ENCODE results near the gene HES1.
"Not testable (repeated sequence)": the region's sequence is repeated elsewhere in the genome, so short reads cannot be mapped to it uniquely, and the experiment has no call there.

HES1 gene

GRCh38 chr3:194142156-194142910 is 6.4 kb downstream of the HES1 start:
- peak overlapping the region; percentile 78 for H3K4me3 ChIP-seq (ENCODE audit: low read depth, low read length)
- no peaks in the 10 kb centered on the region for H3K27me3 ChIP-seq (ENCODE audit: insufficient read depth, low read length)
- H3K79me2 ChIP-seq (ENCODE audit: control insufficient read depth, insufficient read depth, low read length, unreplicated experiment), result no peaks in the 10 kb centered on the region
- H3K36me3 ChIP-seq (ENCODE audit: insufficient read depth, low read length), result no peaks in the 10 kb centered on the region
- peak overlapping the region; percentile 89 for H2AFZ ChIP-seq (ENCODE audit: low read length, unreplicated experiment)
- H3K4me1 ChIP-seq (ENCODE audit: control insufficient read depth, insufficient read depth, low read length, unreplicated experiment), result peaks cover 20% of the 10 kb centered on the region
- H3K27ac ChIP-seq (ENCODE audit: low read depth, low read length), result peak overlapping the region; percentile 98

GRCh38 chr3:194145702-194146101 is 9.8 kb downstream of the HES1 start:
- Histone ChIP-seq H3K4me1 (ENCODE audit: control insufficient read depth, insufficient read depth, low read length, unreplicated experiment) (peaks cover 23% of the 10 kb centered on the region), H3K4me3 (ENCODE audit: low read depth, low read length) (no peak overlapping the region), H3K79me2 (ENCODE audit: control insufficient read depth, insufficient read depth, low read length, unreplicated experiment) (no peaks in the 10 kb centered on the region), H2AFZ (ENCODE audit: low read length, unreplicated experiment) (no peak overlapping the region), H3K27me3 (ENCODE audit: insufficient read depth, low read length) (no peaks in the 10 kb centered on the region), H3K27ac (ENCODE audit: low read depth, low read length) (no peak overlapping the region), H3K36me3 (ENCODE audit: insufficient read depth, low read length) (no peaks in the 10 kb centered on the region)

- no peaks in the 10 kb centered on the region for H3K79me2 ChIP-seq (ENCODE audit: control insufficient read depth, insufficient read depth, low read length, unreplicated experiment)
- H3K4me1 ChIP-seq (ENCODE audit: control insufficient read depth, insufficient read depth, low read length, unreplicated experiment), result peaks cover 8% of the 10 kb centered on the region
- no peak overlapping the region for H3K4me3 ChIP-seq (ENCODE audit: low read depth, low read length)
- no peaks in the 10 kb centered on the region for H3K27me3 ChIP-seq (ENCODE audit: insufficient read depth, low read length)
- no peaks in the 10 kb centered on the region for H3K36me3 ChIP-seq (ENCODE audit: insufficient read depth, low read length)
- no peak overlapping the region for H3K27ac ChIP-seq (ENCODE audit: low read depth, low read length)
- no peak overlapping the region for H2AFZ ChIP-seq (ENCODE audit: low read length, unreplicated experiment)
Measured at GRCh38 chr3:194147679-194148078, 11.7 kb downstream of the HES1 start.

DNA sequence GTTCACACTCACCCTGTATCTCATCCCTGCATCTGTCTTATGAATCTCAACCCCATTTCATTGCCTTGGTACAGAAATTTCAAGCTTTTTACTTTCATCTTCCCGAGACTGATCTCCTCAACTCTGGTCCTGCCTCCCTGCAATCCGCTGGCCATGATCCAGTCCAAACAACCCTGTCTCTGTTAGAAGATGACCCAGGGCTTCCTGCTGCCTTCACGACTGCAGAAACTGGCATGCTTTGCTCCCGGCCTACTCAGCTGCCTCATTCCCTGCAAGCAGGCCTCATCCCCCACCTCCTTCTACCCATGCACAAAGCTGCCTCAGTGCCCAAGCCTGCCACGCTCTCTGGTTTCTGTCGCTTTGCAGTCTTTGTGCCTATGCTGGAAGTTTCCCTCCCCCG is 12.4 kb downstream of the HES1 start:
- H3K4me3 ChIP-seq (ENCODE audit: low read depth, low read length), result no peak overlapping the region
- peaks cover 7% of the 10 kb centered on the region for H3K4me1 ChIP-seq (ENCODE audit: control insufficient read depth, insufficient read depth, low read length, unreplicated experiment)
- no peaks in the 10 kb centered on the region for H3K79me2 ChIP-seq (ENCODE audit: control insufficient read depth, insufficient read depth, low read length, unreplicated experiment)
- H3K36me3 ChIP-seq (ENCODE audit: insufficient read depth, low read length), result no peaks in the 10 kb centered on the region
- H2AFZ ChIP-seq (ENCODE audit: low read length, unreplicated experiment), result no peak overlapping the region
- no peak overlapping the region for H3K27ac ChIP-seq (ENCODE audit: low read depth, low read length)
- H3K27me3 ChIP-seq (ENCODE audit: insufficient read depth, low read length), result no peaks in the 10 kb centered on the region; the same call in 1 of the 2 replicates

- Histone ChIP-seq H2AFZ (ENCODE audit: low read length, unreplicated experiment) (no peak overlapping the region), H3K27ac (ENCODE audit: low read depth, low read length) (no peak overlapping the region), H3K4me1 (ENCODE audit: control insufficient read depth, insufficient read depth, low read length, unreplicated experiment) (peaks cover 7% of the 10 kb centered on the region), H3K79me2 (ENCODE audit: control insufficient read depth, insufficient read depth, low read length, unreplicated experiment) (no peaks in the 10 kb centered on the region), H3K4me3 (ENCODE audit: low read depth, low read length) (no peak overlapping the region), H3K27me3 (ENCODE audit: insufficient read depth, low read length) (peaks cover 19% of the 10 kb centered on the region), H3K36me3 (ENCODE audit: insufficient read depth, low read length) (no peaks in the 10 kb centered on the region)
Measured at GRCh38 chr3:194150252-194150934, 14.4 kb downstream of the HES1 start.

DNA sequence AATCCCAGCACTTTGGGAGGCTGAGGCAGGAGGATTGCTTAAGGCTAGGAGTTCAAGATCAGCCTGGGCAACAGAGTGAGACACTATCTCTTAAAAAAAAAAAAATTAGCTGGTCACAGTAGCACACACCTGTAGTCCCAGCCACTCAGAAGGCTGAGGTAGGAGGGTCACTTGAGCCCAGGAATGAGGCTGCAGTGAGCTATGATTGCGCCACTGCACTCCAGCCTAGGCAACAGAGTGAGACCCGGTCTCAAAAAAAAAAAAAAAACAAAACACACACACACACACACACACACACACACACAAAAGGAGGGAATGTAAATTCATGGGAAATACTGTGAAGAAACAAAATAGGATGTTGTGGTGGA is 15.0 kb downstream of the HES1 start:
- H2AFZ ChIP-seq (ENCODE audit: low read length, unreplicated experiment); H3K36me3 ChIP-seq (ENCODE audit: insufficient read depth, low read length); H3K4me3 ChIP-seq (ENCODE audit: low read depth, low read length); H3K27ac ChIP-seq (ENCODE audit: low read depth, low read length); H3K79me2 ChIP-seq (ENCODE audit: control insufficient read depth, insufficient read depth, low read length, unreplicated experiment); H3K4me1 ChIP-seq (ENCODE audit: control insufficient read depth, insufficient read depth, low read length, unreplicated experiment): not testable (repeated sequence)
- peaks cover 23% of the 10 kb centered on the region for H3K27me3 ChIP-seq (ENCODE audit: insufficient read depth, low read length)

DNA sequence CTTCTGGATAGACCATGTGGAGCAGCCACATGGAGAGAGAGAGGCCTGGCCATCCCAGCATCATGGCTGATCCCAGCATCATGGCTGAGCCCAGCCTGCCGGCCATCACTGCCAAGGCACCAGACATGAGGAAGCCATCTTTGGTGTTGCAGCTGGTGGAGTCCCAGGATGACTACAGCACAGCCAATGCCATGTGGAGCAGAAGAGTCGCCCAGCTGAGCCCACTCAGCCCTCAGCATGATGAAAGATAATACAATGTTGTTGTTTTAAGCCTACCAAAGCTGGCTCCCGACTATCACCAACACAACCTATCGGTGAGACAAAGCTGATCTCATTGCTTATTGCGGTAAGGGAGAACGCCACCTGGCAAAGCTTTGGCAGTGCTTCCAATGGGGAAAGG is 18.4 kb downstream of the HES1 start:
- no peak overlapping the region for H3K27ac ChIP-seq (ENCODE audit: low read depth, low read length)
- H3K79me2 ChIP-seq (ENCODE audit: control insufficient read depth, insufficient read depth, low read length, unreplicated experiment), result no peaks in the 10 kb centered on the region
- no peaks in the 10 kb centered on the region for H3K4me1 ChIP-seq (ENCODE audit: control insufficient read depth, insufficient read depth, low read length, unreplicated experiment)
- no peak overlapping the region for H3K4me3 ChIP-seq (ENCODE audit: low read depth, low read length)
- H2AFZ ChIP-seq (ENCODE audit: low read length, unreplicated experiment), result no peak overlapping the region
- peaks cover 48% of the 10 kb centered on the region for H3K27me3 ChIP-seq (ENCODE audit: insufficient read depth, low read length)
- no peaks in the 10 kb centered on the region for H3K36me3 ChIP-seq (ENCODE audit: insufficient read depth, low read length)

DNA sequence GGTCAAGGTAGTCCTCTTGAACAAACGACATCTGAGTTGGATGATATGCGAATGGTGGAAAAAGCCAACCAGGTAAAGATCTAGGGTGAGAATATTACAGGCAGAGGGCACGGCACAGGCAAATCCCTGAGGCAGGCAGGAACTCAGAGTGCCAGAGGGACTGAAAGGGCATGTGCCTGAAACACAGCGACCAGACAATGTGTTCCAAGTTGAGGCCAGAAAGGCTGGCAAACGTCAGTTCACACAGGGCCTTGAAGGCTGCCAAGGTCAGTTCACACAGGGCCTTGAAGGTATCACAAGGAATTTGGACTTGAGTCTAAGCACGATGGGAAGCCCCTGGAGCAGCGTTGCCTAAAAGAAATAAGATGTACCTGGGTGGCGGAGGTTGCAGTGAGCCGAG is 20.1 kb downstream of the HES1 start:
- no peak overlapping the region for H2AFZ ChIP-seq (ENCODE audit: low read length, unreplicated experiment)
- no peak overlapping the region for H3K27ac ChIP-seq (ENCODE audit: low read depth, low read length)
- H3K27me3 ChIP-seq (ENCODE audit: insufficient read depth, low read length), result peaks cover 56% of the 10 kb centered on the region
- H3K4me1 ChIP-seq (ENCODE audit: control insufficient read depth, insufficient read depth, low read length, unreplicated experiment), result no peaks in the 10 kb centered on the region
- no peak overlapping the region for H3K4me3 ChIP-seq (ENCODE audit: low read depth, low read length)
- no peaks in the 10 kb centered on the region for H3K36me3 ChIP-seq (ENCODE audit: insufficient read depth, low read length)
- H3K79me2 ChIP-seq (ENCODE audit: control insufficient read depth, insufficient read depth, low read length, unreplicated experiment), result no peaks in the 10 kb centered on the region

DNA sequence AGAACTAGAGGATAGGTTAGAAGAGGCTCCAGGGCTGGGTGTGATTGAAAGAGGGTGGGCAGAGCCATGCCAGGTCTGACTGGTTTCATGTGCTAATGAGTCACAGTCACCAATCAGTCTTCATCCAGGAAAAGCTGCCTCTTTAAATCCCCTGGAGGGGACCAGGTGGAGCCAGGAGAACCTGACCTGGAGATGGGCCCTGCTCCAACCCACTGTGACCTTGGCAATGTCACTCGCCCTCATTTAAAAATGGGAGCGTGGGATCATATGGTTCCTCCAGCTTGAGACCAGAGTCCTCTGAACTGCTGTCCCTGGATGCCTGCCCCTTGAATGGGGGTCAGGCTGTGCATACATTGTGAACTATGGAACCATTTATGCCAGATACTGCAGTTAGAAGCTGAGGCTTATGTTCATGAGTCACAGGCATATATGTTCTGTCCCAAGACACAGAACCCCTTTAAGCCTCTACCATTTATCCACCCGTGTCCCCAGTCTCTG is 23.0 kb downstream of the HES1 start:
- no peaks in the 10 kb centered on the region for H3K79me2 ChIP-seq (ENCODE audit: control insufficient read depth, insufficient read depth, low read length, unreplicated experiment)
- peaks cover 80% of the 10 kb centered on the region for H3K27me3 ChIP-seq (ENCODE audit: insufficient read depth, low read length)
- no peaks in the 10 kb centered on the region for H3K36me3 ChIP-seq (ENCODE audit: insufficient read depth, low read length)
- no peak overlapping the region for H3K4me3 ChIP-seq (ENCODE audit: low read depth, low read length)
- H3K4me1 ChIP-seq (ENCODE audit: control insufficient read depth, insufficient read depth, low read length, unreplicated experiment), result no peaks in the 10 kb centered on the region
- H2AFZ ChIP-seq (ENCODE audit: low read length, unreplicated experiment), result no peak overlapping the region
- H3K27ac ChIP-seq (ENCODE audit: low read depth, low read length), result no peak overlapping the region

DNA sequence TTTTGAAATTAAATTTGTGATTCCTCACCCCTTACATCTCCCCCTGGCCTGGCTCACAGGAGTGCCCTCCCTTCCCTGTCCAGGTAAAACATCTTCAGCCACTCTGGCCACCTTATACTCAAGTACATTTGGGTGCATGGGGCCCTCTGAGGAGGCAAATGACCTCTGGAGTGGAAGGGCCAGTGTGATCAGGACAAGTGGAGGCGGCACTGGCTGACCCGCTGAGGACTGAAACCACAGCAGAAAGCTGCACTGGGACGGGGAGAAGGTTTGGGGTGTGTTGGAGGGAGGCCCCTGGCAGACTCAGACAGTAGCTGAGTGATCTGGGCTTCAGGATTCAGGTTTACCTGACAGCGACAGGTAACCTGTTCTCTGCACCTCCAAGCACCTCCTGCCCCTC is 24.2 kb downstream of the HES1 start:
- Histone ChIP-seq H3K27me3 (ENCODE audit: insufficient read depth, low read length) (peaks cover 80% of the 10 kb centered on the region), H3K4me3 (ENCODE audit: low read depth, low read length) (no peak overlapping the region), H2AFZ (ENCODE audit: low read length, unreplicated experiment) (no peak overlapping the region), H3K79me2 (ENCODE audit: control insufficient read depth, insufficient read depth, low read length, unreplicated experiment) (no peaks in the 10 kb centered on the region), H3K27ac (ENCODE audit: low read depth, low read length) (no peak overlapping the region), H3K36me3 (ENCODE audit: insufficient read depth, low read length) (no peaks in the 10 kb centered on the region), H3K4me1 (ENCODE audit: control insufficient read depth, insufficient read depth, low read length, unreplicated experiment) (no peaks in the 10 kb centered on the region)
